Measurements from ENCODE around the gene OSTM1. TPM values are rescaled to one million over a fixed set of nuclear protein-coding genes. Genes with fewer than 3 reads are reported as not detected.
"Not testable (repeated sequence)": the region's sequence is repeated elsewhere in the genome, so short reads cannot be mapped to it uniquely, and the experiment has no call there.

The OSTM1 gene
- total and polyA plus RNA-seq, 2 of the 13 experiments (the other 11 are each of a cell fraction or from before 2014, with no cell fraction given) = 8.7 to 20.5 TPM

DNA sequence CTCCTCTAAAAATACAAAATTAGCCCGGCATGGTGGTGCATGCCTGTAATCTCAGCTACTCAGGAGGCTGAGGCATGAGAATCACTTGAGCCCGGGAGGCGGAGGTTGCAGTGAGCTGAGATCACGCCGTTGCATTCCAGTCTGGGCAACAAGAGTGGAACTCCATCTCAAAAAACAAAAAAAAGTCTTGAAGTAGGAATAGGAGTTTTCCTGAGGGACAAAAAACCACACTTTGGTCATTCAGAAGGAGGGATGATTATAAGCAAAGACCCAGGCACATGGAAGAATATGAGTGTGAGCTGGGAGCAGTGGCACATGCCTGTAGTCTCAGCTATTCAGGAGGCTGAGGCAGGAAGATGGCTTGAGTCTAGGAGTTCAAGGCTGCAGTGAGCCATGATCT lies 74.3 kb downstream of the OSTM1 start:
- peaks cover 65% of the 10 kb centered on the region for H3K4me1 ChIP-seq (ENCODE audit: insufficient read depth, low read length)
- H3K9me3 ChIP-seq (ENCODE audit: low read length); DNase-seq (ENCODE audit: low spot score); FAIRE-seq; H3K27me3 ChIP-seq (ENCODE audit: control insufficient read depth in 1 of 2, insufficient read depth in 2 of 2, low read length in 2 of 2); CTCF ChIA-PET (ENCODE audit: low intra/inter-chr PET ratio, low total read pairs); H2AFZ ChIP-seq (ENCODE audit: low read length); H3K9ac ChIP-seq (ENCODE audit: insufficient read depth, low read depth, low read length); H3K36me3 ChIP-seq (replicated peaks in 1 of 2; ENCODE audit: control insufficient read depth in 1 of 2, insufficient read depth in 2 of 2, low read length in 2 of 2); ATAC-seq; BruUV-seq (replicated peaks); H3K4me3 ChIP-seq (replicated peaks in 1 of 3; ENCODE audit: insufficient read depth in 1 of 3, low read depth in 2 of 3, low read length in 3 of 3); in situ Hi-C loops (cut with HindIII; ENCODE audit: extremely low pct_ligation_motif_present, low pct_unique_long_range_greater_than_20kb); intact Hi-C loops (cut with micrococcal nuclease; ENCODE audit: unreplicated experiment); H4K20me1 ChIP-seq (ENCODE audit: insufficient read depth, low read length); H3K79me2 ChIP-seq (ENCODE audit: insufficient read depth, low read length); H3K4me2 ChIP-seq (ENCODE audit: low read depth, low read length); H3K27ac ChIP-seq (ENCODE audit: extremely low read length, insufficient read depth, low read length): not testable (repeated sequence)
- 95% methylated on average over 5 of the region's 5 CpGs for WGBS (ENCODE audit: low lambda C conversion rate)
- POLR2A ChIA-PET = interaction anchor here (0.7 to 2.0 kb wide), 3 partner anchors 9 to 1482 kb away, joined by 3 to 7 read pairs (median 4); no protein-coding TSS in a partner anchor

- no peak overlapping the region for H3K4me2 ChIP-seq (ENCODE audit: low read depth, low read length)
- H3K27ac ChIP-seq (ENCODE audit: extremely low read length, insufficient read depth, low read length) = no peak overlapping the region
- no peak overlapping the region for H3K4me3 ChIP-seq (replicated peaks in 1 of 3; ENCODE audit: insufficient read depth in 1 of 3, low read depth in 2 of 3, low read length in 3 of 3)
- no peak overlapping the region for H3K9ac ChIP-seq (ENCODE audit: insufficient read depth, low read depth, low read length)
- in situ Hi-C loops (cut with HindIII; ENCODE audit: extremely low pct_ligation_motif_present, low pct_unique_long_range_greater_than_20kb) = loop anchor here (25.0 kb wide), 1 partner anchor 513 kb away; no protein-coding TSS in a partner anchor
- FAIRE-seq (peak; percentile 70), DNase-seq (ENCODE audit: low spot score) (no peak), ATAC-seq (no peak)
- H2AFZ ChIP-seq (ENCODE audit: low read length) = no peak overlapping the region
- H3K27me3 ChIP-seq (ENCODE audit: control insufficient read depth in 1 of 2, insufficient read depth in 2 of 2, low read length in 2 of 2) = no peaks in the 10 kb centered on the region
- BruUV-seq (replicated peaks) = no TSS peak
- H3K9me3 ChIP-seq (ENCODE audit: low read length) = no peaks in the 10 kb centered on the region
- no peaks in the 10 kb centered on the region for H3K79me2 ChIP-seq (ENCODE audit: insufficient read depth, low read length)
- peaks cover 65% of the 10 kb centered on the region for H3K4me1 ChIP-seq (ENCODE audit: insufficient read depth, low read length)
- intact Hi-C loops (cut with micrococcal nuclease; ENCODE audit: unreplicated experiment) = no loop called here
- POLR2A ChIA-PET = no interaction called here
- CTCF ChIA-PET (ENCODE audit: low intra/inter-chr PET ratio, low total read pairs) = no interaction called here
- H3K36me3 ChIP-seq (replicated peaks in 1 of 2; ENCODE audit: control insufficient read depth in 1 of 2, insufficient read depth in 2 of 2, low read length in 2 of 2) = no peaks in the 10 kb centered on the region
- H4K20me1 ChIP-seq (ENCODE audit: insufficient read depth, low read length) = no peaks in the 10 kb centered on the region
- TF ChIP-seq ZNF143 (CRISPR knock-in tag; IDR thresholded peaks at IDR 0.05) (no peak), GTF3A (CRISPR knock-in tag; conservative IDR thresholded peaks at IDR 0.05) (no peak), ZNF713 (CRISPR knock-in tag; IDR thresholded peaks at IDR 0.05) (no peak), ZNF512 (CRISPR knock-in tag; IDR thresholded peaks at IDR 0.05) (no peak), CBX5 (CRISPR knock-in tag; IDR thresholded peaks at IDR 0.05; ENCODE audit: borderline replicate concordance) (no peak), NR2F6 (IDR thresholded peaks at IDR 0.05) (peak; percentile 55; the same call in 1 of the 2 replicates), NR2F6 (CRISPR knock-in tag; IDR thresholded peaks at IDR 0.05) (peak; percentile 73), ARID5B (CRISPR knock-in tag; IDR thresholded peaks at IDR 0.05) (0 out of 2 replicates have a peak, but pooled peaks have one; percentile 29), KDM6A (CRISPR knock-in tag; IDR thresholded peaks at IDR 0.05; ENCODE audit: low read depth) (no peak), ELF1 (CRISPR knock-in tag; IDR thresholded peaks at IDR 0.05) (no peak), MAX (IDR thresholded peaks at IDR 0.05) (no peak)
- TF ChIP-seq, protein P1, sequence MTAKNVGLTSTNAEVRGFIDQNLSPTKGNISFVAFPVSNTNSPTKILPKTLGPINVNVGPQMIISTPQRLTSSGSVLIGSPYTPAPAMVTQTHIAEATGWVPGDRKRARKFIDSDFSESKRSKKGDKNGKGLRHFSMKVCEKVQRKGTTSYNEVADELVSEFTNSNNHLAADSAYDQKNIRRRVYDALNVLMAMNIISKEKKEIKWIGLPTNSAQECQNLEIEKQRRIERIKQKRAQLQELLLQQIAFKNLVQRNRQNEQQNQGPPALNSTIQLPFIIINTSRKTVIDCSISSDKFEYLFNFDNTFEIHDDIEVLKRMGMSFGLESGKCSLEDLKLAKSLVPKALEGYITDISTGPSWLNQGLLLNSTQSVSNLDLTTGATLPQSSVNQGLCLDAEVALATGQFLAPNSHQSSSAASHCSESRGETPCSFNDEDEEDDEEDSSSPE (CRISPR knock-in tag; IDR thresholded peaks at IDR 0.05) = no peak
Observed at GRCh38 chr6:107999341-107999740, 75.2 kb downstream of the OSTM1 start.
